Medulla oblongata (tissue), 1 donor: ENCODE measurements around the gene BAG5.

Experiments used
- DNase-seq: peaks from one replicate; pipeline ENCODE4 v3.0.0-alpha.2; 2015; ENCODE audit errors: extremely low spot score

Gene BAG5

GRCh38 chr14:103563844-103564505 is 1.5 kb upstream of the BAG5 start:
- DNase-seq, result no peak

- DNase-seq, result no peak
These were observed 766 bp upstream of the BAG5 start for GRCh38 chr14:103563226-103563620.

GRCh38 chr14:103562179-103562428 is 353 bp downstream of the BAG5 start:
- DNase-seq, result no peak

- no peak for DNase-seq
These were observed 877 bp downstream of the BAG5 start for GRCh38 chr14:103561381-103562178.

GRCh38 chr14:103560691-103561090 is 1.8 kb downstream of the BAG5 start:
- no peak for DNase-seq

- no peak for DNase-seq
These were observed 2.7 kb downstream of the BAG5 start for GRCh38 chr14:103559766-103560165.

DNA sequence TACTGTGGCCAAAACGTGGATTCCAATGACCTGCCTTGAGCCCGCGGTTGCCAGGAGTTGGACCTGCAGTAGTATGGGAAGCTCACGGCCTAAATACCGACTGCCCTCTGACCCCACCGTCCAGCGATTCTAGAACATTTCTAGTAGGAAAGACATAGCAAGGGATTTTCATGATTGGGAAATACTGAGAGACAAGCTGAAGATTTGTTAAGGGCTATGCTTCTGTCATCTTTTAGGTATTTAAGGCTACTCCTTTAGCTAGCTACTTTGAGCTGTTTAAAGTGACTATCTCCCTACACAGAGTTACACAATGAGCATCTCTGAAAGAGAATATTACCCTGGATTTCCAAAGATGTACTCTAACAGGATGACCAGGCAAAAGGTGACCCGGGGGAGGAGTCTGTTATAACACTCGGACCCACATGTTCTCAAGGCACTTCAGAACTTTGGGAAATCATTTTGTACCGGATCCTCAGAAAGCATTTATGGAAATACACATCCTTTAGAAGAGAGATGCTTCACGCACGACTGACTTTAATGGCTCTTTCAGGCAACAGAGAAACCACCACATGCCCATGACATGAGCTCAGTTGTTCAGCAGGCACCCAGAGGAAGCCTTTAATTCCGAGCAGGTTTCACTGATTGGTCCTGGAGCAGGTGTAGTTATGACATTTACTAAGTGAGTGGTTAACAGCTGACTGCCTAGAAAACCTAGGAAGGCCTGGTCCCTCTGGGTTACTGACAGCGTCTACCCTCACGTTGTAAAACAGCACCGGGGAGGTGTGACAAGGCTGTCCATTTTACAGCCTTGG is 4.2 kb downstream of the BAG5 start:
- no peak for DNase-seq

GRCh38 chr14:103556946-103557758 is 5.3 kb downstream of the BAG5 start:
- DNase-seq, result no peak

- DNase-seq, result no peak
These were observed 6.7 kb downstream of the BAG5 start for GRCh38 chr14:103555559-103556337.

DNA sequence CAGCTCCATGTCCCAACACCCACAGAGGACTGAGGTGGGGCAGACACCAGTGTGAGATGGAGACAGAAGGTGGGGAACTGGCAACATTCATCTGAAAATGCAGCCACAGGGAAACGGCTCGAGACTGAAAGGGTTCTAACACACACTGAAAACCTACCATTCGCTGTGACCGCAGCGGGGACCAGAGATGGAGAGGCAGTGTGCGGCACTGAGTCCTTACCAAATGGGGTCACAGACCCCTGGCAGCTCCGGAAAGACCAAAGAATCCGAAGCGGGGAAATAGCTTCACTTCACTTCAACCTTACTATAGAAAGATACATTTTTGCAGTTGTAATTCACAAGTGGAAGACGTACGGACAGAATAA is 9.6 kb downstream of the BAG5 start:
- no peak for DNase-seq

DNA sequence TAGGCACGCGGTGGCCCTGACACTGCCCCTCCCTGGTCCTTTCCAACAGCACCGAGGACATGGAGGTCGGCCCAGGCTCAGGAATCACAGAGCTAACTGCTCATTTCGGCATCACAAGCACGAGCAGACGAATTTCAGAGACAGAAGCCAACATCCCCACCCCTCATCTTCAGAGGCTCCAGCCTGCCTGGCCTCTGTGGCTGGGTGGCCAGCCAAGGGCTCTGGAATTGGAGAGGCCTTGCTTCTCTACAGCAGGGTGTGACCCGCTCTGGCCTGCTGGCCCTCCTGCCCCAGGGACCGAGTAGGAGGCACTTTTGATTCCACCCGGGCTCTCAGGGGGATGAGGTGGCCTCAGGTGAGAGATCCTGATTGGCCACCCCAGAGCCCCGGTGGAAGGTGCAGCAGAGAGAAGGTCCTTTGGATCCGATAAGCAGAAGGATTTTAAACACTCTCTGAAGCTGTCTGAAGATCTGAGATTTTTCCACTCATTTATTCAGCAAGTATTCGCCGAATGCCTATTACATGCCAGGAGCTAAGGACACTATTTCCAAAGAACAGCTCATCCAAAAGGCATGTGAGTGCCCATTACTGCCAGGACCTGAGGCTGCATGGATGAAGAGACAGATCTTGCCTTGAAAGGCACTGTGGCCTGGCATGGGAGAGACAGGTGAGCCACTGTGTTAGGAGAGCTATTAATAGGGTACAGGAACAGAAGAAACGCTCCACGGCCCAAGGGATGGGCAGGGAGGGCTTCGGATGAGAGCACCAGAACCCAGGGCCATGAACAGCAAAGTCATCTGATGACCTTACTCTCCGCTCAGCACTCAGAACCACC is 10.2 kb downstream of the BAG5 start:
- peak; percentile 47 for DNase-seq

- peak; percentile 70 for DNase-seq
These were observed 11.1 kb downstream of the BAG5 start for GRCh38 chr14:103551338-103551762.

GRCh38 chr14:103550451-103551337 is 11.8 kb downstream of the BAG5 start:
- DNase-seq, result peak; percentile 57

DNA sequence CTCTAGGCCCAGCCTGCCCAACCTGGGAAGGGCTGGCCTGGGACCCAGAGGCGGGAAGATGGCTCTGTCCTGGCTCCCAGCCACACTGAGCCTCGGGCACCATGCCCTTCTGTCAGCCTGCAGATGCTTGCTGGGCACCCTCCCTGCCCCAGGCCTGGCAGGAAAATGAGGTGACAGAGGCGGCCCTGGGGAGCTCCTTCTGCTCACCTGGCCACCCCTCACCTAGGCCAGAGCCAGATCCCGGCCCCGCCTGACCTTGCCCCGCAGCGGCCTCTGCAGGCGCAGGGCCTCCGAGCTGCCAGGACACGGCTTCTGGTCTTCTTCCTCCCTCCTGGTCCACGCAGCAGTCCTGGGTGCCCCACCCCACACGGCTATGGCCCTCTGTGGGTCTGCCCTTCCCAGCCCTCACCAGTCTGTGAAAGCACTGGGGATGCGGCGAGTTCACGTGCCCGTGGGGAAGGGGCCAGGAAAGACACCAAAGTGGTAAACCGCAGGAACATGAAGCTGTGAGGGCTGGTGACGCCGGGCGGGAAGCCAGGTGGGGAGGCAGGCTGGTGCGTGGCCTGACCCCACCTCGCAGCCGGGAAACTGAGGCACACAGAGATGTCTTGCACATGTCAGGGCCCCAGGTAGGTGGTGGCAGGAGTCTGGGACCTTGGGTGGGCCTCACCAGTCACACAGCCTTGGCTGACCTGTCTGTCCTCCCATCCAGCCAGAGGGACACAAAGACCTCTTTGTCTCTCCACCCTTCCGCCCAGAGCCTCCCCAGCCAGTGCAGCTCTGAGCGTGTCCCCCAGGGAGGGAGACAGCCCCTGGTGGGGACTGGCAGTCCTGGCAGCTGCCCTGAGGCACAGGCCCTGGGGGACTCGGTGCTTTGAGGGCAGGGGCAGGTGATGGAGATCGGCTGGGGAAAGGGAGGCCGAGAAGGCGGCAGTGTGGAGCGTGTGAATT is 12.8 kb downstream of the BAG5 start:
- DNase-seq, result peak; percentile 93

DNA sequence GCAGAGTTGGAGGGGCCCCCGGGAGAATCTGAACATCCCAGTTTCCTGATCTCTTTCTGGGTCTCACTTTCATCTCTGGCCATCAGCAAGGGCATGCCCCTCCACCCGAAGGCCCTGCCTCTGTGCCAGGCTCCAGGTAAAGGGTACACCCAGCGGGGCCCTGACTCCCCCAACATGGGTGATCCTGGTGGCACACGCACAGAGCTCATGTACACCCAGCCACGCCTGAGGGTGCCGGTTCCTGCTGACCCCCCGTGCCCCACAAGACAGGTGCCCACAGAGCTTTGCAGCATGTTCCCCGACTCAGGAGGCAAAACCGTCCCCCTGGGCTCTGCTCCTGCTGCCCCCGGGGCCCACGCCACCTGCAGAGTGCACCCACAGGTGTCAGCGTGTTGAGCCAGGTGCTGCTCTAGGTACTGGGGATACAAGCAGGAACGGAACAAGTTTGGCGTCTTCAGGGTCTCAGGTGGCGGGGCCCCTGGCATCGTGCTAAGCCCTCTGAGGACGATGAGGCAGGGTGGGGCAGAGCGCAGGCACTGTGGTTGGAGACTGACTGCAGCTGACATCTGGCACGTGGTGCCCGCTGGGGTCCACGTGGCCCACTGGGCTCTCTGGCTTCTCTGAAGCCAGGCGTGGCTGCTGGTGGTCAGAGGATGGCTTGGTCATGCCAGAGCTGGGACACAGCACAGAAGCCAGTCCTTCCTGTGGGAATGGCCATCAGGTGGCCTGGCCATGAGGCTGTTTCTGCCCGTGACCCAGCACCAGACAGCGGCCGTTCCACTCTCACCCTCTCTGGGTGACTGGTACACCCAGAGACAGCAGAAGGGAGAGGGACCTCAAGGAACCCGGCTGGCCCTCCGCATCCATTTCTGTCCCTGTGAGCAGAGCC is 13.8 kb downstream of the BAG5 start:
- DNase-seq, result peak; percentile 70

- peak; percentile 3 for DNase-seq
These were observed 14.5 kb downstream of the BAG5 start for GRCh38 chr14:103547941-103548462.

DNA sequence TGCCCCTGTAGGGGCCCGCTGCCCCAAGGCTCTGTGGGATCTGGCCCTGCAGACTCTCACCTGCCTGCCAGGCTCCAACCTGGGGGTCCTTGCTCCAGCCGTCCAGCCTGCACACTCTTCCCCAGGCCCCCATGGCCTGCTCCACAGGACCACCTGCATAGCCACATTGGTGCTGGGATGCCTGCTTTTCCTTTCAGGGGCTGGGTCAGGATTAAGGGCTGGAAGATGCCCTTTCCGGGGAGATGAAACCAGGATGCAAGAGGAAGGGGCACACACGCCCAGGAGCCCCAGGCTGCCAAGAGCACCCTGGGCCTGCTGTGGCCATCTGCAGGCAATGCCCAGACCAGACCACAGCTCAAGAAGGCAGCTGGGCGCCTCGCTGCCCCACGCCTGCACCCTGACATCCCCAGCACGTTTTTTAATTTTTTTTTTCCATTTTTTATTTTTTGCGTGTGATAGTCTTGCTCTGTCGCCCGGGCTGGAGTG is 15.0 kb downstream of the BAG5 start:
- DNase-seq, result no peak
